Lower leg skin (tissue), 4 donors: ENCODE results near the gene AXL. TPM values are rescaled to one million over a fixed set of nuclear protein-coding genes. Genes with fewer than 3 reads are reported as not detected.
"Not testable (repeated sequence)": the region's sequence is repeated elsewhere in the genome, so short reads cannot be mapped to it uniquely, and the experiment has no call there.

ENCODE experiments used
- DNase-seq, 2 donors: peaks; one replicate each; pipeline ENCODE4 v3.0.0-alpha.2; 2019; ENCODE audit warnings: low spot score in 2 of 2
- H3K4me3 ChIP-seq: fragments of 200-600 bp; sonication (generic); 2 replicates; pipeline ENCODE4 v1.5.1; 2017; ENCODE audit warnings: mild to moderate bottlenecking, low read depth; ENCODE audit not compliant: poor library complexity, severe bottlenecking
- POLR2A ChIP-seq, 2 donors: fragments of 450-650 bp; IDR thresholded peaks; one replicate each; pipeline ENCODE4 v1.6.1; 2016 to 2017; ENCODE audit warnings: antibody characterized with exemption in 2 of 2, mild to moderate bottlenecking in 1 of 2, moderate library complexity in 1 of 2
- WGBS, 2 donors: methylation state at CpG; one replicate each; pipeline ENCODE4 v1.1.5; 2018; 5-methylcytosine and 5-hydroxymethylcytosine counted together
- intact Hi-C: fragments of 100-400 bp; cut with DNase I; formaldehyde crosslinking; loops from one replicate; pipeline ENCODE4 v1.15.0; 2023; ENCODE audit warnings: low total_unique reads
- total RNA-seq, 4 donors: library from RNA; depleted of rRNA; stranded (reverse); fragments of >200 nt; gene quantifications; one replicate each; pipeline ENCODE4 v1.1.0, GENCODE V29; 2016
- TF ChIP-seq, protein P1 (sequence below), 3 donors: fragments of 450-650 bp; IDR thresholded peaks; one replicate each; pipeline ENCODE4 v1.5.1; 2016; ENCODE audit warnings: antibody characterized with exemption in 3 of 3, mild to moderate bottlenecking in 3 of 3, moderate library complexity in 2 of 3

The AXL gene
- total RNA-seq, 4 donors from 2014 or later, result 17.3 to 86.2 (median 56.7) TPM

DNA sequence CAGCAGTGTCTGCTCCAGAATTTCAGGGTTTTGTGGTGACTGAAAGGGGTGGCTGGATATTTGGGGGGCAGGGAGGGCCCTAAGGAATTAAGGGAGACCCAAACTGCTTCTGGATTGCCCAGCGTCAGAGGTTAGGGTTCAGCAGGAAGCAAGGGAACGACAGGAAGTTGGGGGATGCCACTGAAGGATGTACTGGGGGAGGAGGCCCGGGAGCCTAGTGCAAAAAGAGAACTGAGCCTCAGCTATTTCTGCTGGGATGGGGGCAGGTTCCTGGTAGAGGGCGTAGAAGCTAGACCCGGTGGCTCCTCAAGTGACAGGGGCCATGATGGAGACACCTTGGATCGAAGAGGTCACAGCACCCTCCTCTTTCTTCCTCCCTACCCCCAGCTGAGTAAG, 24.9 kb upstream of the AXL start:
- 57 to 62% methylated on average over 6 of the region's 6 CpGs for WGBS, 2 donors
- DNase-seq, result no peak
- intact Hi-C loops, result no loop called here
- no peak for TF ChIP-seq POLR2A (IDR thresholded peaks at IDR 0.05)
- TF ChIP-seq, protein P1, sequence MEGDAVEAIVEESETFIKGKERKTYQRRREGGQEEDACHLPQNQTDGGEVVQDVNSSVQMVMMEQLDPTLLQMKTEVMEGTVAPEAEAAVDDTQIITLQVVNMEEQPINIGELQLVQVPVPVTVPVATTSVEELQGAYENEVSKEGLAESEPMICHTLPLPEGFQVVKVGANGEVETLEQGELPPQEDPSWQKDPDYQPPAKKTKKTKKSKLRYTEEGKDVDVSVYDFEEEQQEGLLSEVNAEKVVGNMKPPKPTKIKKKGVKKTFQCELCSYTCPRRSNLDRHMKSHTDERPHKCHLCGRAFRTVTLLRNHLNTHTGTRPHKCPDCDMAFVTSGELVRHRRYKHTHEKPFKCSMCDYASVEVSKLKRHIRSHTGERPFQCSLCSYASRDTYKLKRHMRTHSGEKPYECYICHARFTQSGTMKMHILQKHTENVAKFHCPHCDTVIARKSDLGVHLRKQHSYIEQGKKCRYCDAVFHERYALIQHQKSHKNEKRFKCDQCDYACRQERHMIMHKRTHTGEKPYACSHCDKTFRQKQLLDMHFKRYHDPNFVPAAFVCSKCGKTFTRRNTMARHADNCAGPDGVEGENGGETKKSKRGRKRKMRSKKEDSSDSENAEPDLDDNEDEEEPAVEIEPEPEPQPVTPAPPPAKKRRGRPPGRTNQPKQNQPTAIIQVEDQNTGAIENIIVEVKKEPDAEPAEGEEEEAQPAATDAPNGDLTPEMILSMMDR (IDR thresholded peaks at IDR 0.05), result no peak
- H3K4me3 ChIP-seq, result no peak overlapping the region

DNA sequence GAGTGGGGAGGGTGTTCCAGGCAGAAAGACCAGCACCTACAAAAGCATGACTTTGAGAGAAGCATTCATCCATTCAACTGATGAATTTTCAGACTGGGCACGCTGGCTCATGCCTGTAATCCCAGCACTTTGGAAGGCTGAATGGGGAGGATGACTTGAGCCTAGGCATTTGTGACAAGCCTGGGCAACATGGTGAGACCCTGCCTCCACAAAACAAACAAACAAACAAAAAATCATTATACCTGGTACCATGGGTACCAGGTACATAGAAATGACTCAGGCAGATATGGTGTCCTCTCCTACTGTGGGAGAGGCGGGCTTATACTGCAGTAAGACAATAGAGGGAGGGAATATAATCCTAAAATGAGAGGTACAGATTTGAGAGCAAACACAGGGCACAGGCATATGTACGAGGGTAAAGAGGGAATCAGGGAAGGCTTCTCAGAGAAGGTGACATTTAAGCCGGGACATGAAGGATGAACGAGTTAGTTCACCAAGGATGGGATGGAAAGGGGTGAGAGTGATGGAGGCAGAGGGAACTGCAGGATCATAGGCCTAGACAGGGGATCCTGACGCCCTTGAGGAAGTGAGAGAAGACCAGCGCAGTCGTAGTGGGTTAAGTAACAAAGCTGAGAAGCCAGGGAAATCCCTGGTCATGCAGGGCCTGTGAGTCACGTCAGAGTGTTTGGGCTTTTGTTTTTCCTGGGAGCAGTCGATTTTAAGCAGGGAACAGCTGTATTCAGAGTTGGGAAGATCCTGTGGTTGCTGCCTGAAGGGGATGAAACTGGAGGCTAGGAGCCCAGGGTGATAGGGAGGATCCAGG, 23.1 kb upstream of the AXL start:
- intact Hi-C loops, result no loop called here
- DNase-seq, result no peak
- no peak for TF ChIP-seq POLR2A (IDR thresholded peaks at IDR 0.05)
- TF ChIP-seq, protein P1 (IDR thresholded peaks at IDR 0.05), result no peak
- WGBS, 2 donors, result 66 to 71% methylated on average over 10 of the region's 10 CpGs
- H3K4me3 ChIP-seq, result no peak overlapping the region

DNA sequence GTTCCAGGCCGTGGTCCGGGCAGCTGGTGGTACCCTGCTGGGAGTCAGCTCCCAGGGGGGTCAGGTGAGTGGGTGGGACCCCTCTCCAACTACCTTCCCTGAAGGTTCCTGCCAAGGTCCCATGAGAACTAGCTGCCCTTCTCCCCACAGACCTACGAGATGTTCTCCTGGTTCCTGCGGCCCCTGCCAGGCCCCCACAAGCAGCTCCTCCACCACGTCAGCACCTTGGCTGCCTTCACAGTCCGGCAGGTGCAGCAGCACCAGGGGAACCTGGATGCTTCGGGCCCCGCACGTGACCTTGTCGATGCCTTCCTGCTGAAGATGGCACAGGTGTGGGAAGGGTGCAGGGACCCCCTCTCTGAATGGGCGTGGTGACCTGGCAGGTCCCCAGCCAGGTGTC, 20.5 kb upstream of the AXL start:
- 80 to 83% methylated on average over 10 to 11 of the region's 11 CpGs for WGBS, 2 donors
- intact Hi-C loops, result no loop called here

DNA sequence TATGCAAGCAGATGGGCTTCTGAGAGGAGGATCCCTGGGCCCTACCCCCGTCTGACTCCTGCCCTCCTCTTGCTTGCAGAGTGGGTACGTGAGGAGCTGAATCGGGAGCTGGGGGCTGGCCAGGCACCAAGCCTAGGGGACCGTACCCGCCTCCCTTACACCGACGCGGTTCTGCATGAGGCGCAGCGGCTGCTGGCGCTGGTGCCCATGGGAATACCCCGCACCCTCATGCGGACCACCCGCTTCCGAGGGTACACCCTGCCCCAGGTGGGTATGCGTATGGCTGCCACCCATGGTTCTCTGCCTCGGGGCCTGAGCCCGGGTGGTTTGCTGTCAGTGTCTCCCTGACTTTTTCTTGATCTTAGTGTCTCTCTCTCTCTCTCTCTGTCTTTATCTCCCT, 15.7 kb upstream of the AXL start:
- intact Hi-C loops, result loop anchor here (5.0 kb wide), 2 partner anchors 59 to 104 kb away; partner anchors contain the start of gene HNRNPUL1
- TF ChIP-seq, protein P1 (IDR thresholded peaks at IDR 0.05), result no peak
- no peak for TF ChIP-seq POLR2A (IDR thresholded peaks at IDR 0.05)
- WGBS, 2 donors, result 80 to 90% methylated on average over 17 to 18 of the region's 18 CpGs

More for the DNA sequence above, 20.5 kb upstream of the AXL start:
- no peak for TF ChIP-seq POLR2A (IDR thresholded peaks at IDR 0.05)
- TF ChIP-seq, protein P1 (IDR thresholded peaks at IDR 0.05), result no peak
- DNase-seq, result no peak
- no peak overlapping the region for H3K4me3 ChIP-seq

DNA sequence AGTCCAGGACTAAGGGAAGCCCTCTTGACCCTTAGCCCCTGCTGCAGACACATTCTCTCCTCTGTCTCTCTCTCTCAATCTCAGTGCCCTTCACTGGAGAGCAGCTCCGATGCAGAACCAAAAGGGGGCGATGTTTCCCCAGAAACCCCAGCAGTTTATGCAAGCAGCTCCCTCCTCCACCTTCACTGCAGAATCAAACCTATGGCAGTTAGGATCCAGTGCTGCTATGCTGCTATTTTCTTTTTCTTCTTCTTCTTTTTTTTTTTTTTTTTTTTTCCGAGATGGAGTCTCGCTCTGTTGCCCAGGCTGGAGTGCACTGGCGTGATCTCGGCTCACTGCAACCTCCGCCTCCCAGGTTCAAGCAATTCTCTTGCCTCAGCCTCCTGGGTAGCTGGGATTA, 14.7 kb upstream of the AXL start:
- WGBS, 2 donors, result 26 to 50% methylated on average over 7 of the region's 7 CpGs
- TF ChIP-seq, protein P1 (IDR thresholded peaks at IDR 0.05), result peak in 1 of 3 donors; percentile 60
- not testable (repeated sequence) for H3K4me3 ChIP-seq
- intact Hi-C loops, result loop anchor here (5.0 kb wide), 2 partner anchors 58 to 103 kb away; partner anchors contain the start of gene HNRNPUL1
- DNase-seq, result peak; percentile 76 to 95

More for the DNA sequence above, 15.7 kb upstream of the AXL start:
- H3K4me3 ChIP-seq, result no peak overlapping the region
- DNase-seq, result no peak
